HG03575 (cell line): Measurements from ENCODE around the gene IMMP2L.
"Not testable (repeated sequence)": the region's sequence is repeated elsewhere in the genome, so short reads cannot be mapped to it uniquely, and the experiment has no call there.

ENCODE experiments used
- ATAC-seq: cut with Tn5 transposase; IDR thresholded peaks from one replicate; pipeline ENCODE4 v1.9.1; 2021; ENCODE audit not compliant: unreplicated experiment, insufficient number of reproducible peaks, low FRiP score; ENCODE audit errors: extremely low read depth

IMMP2L gene

GRCh38 chr7:111370002-111370401 lies 192.3 kb downstream of the IMMP2L start:
- no peak for ATAC-seq

DNA sequence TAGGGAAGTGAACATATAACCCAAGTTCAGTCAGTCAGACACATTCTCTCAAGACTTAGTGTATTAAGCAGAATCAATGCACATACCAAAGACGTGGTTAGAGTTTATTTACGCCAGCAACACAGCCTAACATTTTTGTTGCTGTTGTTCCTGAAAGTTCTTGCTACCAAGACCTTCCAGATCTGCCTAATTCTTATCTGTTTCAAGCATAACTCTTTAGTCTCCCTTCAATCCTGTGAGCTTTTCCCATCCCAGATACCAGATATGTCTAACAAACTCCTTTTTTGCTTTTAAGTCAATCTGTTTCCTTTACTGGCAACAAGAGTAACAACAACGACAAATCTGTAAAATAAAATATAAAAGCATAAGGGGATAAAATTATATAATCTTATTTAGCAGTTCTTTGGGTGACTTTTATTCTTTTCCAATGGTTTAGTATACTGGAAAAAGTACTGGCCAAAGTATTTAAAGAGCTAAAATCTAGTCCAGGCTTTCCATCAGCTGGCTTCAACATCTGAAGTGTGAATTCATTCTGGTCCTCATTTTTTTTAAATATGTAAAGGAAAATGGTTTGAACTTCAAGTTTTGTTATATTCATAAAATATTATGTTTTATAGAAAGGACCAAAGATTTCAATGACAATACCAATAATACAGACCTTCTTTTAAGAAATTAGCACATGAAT lies 193.8 kb downstream of the IMMP2L start:
- ATAC-seq, result no peak

DNA sequence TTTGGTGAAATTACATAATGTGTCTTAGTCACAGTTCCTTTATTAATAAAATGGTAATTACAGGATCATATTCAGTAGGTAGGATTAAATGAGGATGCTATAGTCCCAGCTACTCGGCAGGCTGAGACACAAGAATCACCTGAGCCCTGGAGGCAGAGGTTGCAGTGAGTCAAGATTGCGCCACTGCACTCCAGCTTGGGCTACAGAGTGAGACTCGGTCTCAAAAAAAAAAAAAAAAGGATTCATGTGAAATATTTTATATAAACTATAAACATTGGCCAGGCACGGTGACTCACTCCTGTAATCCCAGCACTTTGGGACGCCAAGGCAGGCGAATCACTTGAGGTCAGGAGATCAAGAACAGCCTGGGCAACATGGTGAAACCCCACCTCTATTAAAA lies 197.9 kb downstream of the IMMP2L start:
- no peak for ATAC-seq

GRCh38 chr7:111363099-111363498 lies 199.2 kb downstream of the IMMP2L start:
- no peak for ATAC-seq

- ATAC-seq, result no peak
Observed at GRCh38 chr7:111362506-111363054, 199.7 kb downstream of the IMMP2L start.

DNA sequence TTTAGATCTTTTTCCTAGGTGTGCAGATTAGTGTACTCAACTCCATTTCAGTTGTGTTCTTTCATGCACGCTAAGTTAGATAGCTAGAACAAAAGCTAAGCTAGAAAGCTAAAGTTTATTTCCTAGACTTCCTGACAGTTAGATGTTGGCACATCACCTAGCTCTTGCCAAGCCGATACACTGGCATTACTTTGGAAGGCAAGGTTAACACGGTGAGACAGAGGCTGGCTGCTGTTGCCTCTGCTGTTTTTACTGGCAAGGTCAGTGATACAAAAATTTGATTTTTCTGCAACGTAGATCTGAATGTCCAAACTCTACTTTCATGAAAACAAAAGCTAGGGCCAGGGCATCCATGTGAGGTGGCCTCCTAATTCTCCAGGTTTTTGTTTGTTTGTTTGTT lies 203.4 kb downstream of the IMMP2L start:
- ATAC-seq, result no peak

- ATAC-seq, result no peak
Observed at GRCh38 chr7:111357691-111358090, 204.6 kb downstream of the IMMP2L start.

DNA sequence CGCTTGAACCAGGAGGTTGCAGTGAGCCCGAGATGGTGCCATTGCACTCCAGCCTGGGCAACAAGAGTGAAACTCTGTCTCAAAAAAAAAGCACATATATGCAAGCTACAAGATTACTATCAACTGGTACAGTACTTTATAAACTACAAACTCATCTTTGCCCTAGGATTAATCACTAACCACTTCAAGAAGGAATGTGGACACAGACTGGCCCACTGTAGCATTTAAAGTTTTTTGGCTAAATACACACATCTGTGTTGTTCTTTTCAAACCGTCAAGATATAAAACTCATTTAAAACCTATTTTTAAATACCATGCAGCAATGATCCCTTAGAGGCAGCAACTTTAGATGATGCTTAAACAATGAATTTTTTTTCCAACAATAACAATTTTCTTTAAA lies 205.4 kb downstream of the IMMP2L start:
- no peak for ATAC-seq

- ATAC-seq, result no peak
Observed at GRCh38 chr7:111352319-111352718, 210.0 kb downstream of the IMMP2L start.

- no peak for ATAC-seq
Observed at GRCh38 chr7:111346219-111346618, 216.1 kb downstream of the IMMP2L start.

- no peak for ATAC-seq
Observed at GRCh38 chr7:111343017-111343416, 219.3 kb downstream of the IMMP2L start.

- ATAC-seq, result no peak
Observed at GRCh38 chr7:111339006-111339405, 223.3 kb downstream of the IMMP2L start.

DNA sequence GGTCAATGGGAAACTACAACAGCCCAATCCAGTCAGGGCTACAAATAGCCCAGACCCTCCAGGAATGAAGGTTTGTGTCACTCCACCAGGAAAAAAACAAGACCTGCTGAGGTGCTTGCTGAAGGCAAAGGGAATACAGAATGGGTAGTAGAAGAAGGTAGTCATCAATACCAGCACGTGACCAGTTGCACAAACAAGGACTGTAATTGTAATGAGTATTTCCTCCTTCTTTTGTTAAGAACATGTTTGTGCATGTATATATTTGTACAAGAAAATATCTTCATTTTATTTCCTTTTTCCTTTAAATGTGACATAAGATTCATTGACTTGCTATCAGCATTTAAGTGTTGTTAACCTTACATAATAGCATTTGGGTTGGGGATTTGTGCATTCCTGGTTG lies 229.3 kb downstream of the IMMP2L start:
- no peak for ATAC-seq

- ATAC-seq, result no peak
Observed at GRCh38 chr7:111330235-111330523, 232.1 kb downstream of the IMMP2L start.

DNA sequence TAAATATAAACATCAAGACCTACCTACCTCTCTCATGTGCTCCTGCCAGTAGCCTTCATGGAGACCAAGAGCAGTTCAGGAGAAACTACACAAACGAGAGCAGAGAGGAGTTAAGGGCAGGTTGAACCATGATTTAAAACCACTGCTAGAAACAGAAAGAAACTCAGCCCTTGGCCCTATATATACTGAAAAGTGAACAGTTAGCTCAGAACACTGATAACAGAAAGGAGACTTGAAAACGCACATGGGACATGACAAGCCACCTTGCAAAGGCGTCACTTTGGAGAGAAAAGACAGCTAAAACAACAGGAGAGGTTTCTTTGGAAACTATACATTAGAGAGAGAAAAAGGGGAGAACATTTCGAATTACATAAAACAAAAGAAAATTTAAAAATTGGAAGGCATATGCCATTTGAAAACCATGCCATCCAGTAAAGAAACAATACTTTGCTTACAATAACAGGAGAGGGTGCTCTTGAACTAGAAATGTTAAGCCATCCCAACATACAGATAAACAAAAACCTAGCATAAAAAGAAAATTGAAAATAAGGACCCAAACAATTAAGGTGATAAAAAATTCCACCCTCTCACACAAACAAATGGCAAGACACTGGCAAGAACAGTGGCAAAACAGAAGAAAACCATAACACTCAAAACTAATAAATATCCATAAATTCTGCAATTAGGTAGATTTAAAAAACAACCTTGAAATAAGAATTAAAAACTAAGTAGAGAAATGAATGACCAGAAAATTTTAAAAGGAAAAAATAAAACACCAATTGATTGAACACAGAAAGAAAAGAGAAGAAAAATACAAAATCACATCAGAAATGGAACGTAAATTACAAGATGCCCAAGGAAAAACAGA lies 232.7 kb downstream of the IMMP2L start:
- no peak for ATAC-seq

GRCh38 chr7:111328487-111328886 lies 233.8 kb downstream of the IMMP2L start:
- no peak for ATAC-seq

DNA sequence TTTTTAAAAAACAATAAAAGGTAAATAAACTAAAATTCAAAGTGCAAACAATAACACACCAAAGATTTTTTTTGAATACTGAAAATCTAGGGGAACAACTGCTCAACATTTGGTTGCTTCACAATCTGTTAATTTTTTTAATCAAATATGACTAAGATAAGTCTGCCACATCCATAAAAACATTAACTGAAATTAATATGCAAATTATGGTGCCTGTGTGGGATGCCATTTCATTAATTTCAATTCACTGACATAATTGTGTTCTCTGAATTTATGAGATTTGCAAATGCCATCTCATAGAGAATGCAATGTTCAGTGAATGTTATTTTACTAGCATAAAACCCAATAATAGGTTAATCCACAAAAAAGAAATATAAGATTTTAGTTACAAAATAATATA lies 237.5 kb downstream of the IMMP2L start:
- no peak for ATAC-seq

GRCh38 chr7:111324228-111324627 lies 238.1 kb downstream of the IMMP2L start:
- ATAC-seq, result no peak

GRCh38 chr7:111323670-111324069 lies 238.6 kb downstream of the IMMP2L start:
- not testable (repeated sequence) for ATAC-seq

GRCh38 chr7:111320133-111320532 lies 242.2 kb downstream of the IMMP2L start:
- no peak for ATAC-seq
